AG09319 (cell line): Measurements from ENCODE around the gene EXOC6B.

ENCODE experiments used
- DNase-seq: peaks from one replicate; pipeline ENCODE4 v3.0.0-alpha.2; 2010; ENCODE audit warnings: low read depth; ENCODE audit errors: extremely low read depth
- TF ChIP-seq, protein P1 (sequence below): IDR thresholded peaks from 2 replicates; pipeline ENCODE4 v1.5.1; 2011; ENCODE audit warnings: low read depth, mild to moderate bottlenecking, inconsistent platforms, low read length, moderate library complexity

Gene EXOC6B

DNA sequence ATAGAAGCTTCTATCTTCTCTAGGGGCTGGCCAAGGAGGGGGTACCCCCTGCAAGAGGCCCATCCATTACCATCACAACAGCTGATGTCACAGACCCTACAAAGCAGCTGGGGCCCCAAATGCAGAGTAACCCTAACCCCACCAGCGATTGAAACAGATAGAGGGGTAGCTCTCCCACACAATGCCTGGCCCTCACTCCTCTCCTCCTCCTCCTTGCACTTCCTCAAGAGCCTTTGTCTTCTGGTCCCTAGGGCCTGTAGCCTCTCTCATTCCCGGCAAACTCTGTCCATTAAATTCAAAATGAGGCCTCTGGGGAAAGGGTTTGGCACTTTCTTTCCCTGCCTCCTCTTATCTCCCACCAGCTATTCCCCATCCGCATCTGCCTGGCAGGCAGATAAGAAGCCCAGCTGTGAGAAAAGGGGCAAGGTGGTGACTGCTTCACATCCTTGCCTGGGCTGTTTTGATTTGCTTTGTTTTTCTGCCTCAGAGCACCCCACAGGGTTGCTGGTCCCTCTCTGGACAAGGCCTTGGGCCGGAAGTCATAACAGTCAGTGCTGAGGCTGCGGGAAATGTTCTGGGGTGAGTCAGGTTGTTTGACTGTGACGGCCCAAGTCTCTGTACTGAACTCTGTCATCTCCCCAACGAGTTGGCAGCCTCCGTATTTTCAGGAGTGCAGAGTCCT lies 652.1 kb downstream of the EXOC6B start:
- DNase-seq, result no peak
- TF ChIP-seq, protein P1, sequence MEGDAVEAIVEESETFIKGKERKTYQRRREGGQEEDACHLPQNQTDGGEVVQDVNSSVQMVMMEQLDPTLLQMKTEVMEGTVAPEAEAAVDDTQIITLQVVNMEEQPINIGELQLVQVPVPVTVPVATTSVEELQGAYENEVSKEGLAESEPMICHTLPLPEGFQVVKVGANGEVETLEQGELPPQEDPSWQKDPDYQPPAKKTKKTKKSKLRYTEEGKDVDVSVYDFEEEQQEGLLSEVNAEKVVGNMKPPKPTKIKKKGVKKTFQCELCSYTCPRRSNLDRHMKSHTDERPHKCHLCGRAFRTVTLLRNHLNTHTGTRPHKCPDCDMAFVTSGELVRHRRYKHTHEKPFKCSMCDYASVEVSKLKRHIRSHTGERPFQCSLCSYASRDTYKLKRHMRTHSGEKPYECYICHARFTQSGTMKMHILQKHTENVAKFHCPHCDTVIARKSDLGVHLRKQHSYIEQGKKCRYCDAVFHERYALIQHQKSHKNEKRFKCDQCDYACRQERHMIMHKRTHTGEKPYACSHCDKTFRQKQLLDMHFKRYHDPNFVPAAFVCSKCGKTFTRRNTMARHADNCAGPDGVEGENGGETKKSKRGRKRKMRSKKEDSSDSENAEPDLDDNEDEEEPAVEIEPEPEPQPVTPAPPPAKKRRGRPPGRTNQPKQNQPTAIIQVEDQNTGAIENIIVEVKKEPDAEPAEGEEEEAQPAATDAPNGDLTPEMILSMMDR, result no peak

DNA sequence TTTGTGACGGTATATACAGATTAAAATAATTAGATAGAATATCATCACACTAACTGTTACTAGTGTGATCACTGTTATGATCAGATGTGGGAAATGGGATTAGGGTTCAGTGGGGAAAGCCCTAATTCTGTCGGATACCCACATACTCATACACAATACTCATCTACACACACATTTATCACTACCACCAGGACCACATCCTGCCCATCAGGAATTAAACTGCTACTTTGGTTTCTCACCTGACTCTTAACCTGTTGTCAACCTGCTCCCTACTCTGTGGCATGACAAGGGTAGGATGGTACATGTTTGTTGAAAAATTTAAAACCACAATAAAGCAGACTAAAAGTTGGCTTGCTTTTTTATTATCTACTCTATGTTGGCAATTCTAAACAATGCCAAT lies 653.4 kb downstream of the EXOC6B start:
- DNase-seq, result no peak
- TF ChIP-seq, protein P1, result no peak

DNA sequence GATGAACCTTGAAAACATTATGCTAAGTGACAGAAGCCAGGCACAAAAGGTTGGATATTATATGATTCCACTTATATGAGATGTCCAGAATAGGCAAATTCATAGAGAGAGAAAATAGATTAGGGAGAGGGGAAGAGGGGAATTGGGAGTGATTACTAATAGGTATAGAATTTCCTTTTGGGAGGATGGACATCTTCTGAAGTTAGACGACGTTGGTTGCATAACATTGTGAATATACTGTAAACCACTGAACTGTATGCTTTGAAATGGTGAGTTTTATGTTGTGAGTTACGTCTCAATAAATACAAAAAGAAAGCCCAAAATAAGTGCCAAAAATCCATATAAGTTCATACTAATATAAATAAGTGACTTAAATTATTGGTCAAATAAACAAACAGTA lies 659.6 kb downstream of the EXOC6B start:
- DNase-seq, result no peak
- TF ChIP-seq, protein P1, result no peak

DNA sequence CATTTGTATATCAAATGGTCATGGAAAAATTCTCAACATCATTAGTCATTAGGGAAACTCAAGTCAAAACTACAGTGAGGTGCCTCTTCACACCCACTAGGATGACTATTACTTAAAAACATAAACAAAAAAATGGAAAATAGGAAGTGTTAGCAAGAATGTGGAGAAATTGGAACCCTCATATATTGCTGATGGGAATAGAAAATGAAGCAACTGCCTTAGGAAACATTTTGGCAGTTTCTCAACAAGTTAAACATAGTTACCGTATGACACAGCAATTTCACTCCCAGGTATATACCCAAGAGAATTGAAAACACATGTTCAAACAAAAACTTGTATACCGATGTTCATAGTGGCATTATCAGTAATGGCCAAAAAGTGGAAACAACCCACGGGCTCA lies 660.0 kb downstream of the EXOC6B start:
- TF ChIP-seq, protein P1, result no peak
- no peak for DNase-seq

DNA sequence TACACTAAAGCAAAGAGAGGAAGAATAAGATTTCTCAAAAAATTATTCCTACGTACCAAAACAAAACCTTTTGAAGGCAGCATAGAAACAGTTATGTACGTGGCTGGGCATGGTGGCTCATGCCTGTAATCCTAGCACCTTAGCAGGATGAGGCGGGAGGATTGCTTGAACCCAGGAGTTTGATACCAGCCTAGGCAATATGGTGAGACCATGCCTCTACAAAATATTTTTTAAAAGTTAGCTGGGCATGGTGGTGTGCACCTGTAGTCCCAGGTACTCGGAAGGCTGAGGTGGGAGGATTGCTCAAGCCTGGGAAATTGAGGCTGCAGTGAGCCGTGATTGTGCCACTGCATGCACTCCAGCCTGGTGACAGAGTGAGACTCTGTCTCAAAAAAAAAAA lies 663.3 kb downstream of the EXOC6B start:
- DNase-seq, result no peak
- TF ChIP-seq, protein P1, result no peak

DNA sequence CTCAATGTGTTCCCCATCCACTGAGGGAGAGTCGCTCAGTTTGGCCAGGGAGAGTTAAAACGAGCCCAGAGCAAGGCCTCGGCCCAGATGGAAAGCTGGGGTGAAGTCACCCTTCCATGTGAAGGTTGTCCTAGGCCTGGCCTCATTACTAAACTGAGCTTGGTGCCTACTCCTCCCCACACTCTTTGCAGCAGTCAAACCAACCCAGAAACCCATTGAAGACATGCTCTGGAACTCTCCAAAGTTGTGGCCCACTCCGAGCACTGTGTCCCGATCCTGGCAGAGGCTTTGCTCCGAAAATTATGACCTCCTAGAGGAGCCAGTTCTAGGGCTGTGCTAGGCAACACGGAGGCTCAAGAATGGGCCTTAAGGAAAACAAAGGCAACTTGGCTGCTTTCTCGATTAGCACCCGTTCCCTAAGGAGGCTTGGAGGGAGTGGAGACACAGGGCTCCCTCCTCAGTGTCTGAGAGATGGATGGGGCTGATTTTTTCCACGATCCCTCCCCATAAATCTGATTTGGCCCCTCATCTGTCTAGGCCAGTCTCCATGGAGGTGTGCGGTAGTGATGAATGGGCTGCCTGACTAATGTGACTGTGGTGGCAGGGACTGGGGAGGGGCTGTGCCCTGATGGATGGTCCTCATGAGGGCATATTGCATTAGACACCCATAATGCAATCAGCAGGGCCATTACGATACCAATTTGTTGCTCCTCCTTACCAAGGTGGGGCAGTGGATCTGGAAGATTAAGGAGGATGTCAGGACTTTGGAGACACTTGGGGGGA lies 666.4 kb downstream of the EXOC6B start:
- TF ChIP-seq, protein P1, result no peak
- DNase-seq, result no peak

DNA sequence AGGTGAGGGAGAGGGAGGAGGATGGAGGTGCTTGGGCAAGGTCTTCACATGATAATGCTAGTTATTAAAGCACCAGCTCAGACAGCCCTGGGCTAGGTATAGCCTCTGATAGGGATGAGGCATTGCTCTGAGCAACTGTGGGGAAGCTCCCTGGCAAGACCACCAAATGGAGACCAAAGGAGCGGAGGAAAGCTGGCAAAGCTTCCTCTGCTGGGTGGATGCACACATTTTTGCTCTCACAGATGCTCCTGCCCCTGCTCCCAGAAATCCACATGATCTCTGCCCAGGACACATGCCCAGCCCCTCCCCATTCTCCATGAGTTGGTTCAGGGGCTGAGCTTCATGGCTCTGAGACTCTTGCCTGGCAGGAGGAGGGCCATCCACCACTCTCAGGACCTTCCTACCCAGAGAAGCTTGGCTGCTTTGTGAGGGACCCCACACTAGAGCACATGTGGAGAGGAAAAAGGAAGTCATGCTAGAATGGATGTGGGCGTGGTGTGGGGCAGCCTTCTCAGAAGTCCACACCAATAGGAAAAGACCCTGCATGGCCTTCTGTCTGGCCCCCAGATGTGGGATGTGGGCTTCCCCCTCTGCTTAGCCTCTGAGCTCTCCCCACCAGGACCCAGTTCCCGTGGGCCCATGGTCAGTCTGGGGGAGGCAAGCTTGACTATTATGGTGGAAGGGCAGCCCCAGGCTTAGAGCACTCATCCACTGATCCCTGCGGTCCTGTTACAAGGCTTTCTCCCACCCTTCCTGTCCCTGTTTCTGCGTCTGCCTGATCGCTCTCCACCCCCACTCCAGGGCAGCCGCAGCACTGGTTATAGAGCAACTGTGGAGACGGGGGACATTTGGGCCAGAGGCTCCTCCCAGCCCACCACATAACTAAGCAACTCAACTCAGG lies 667.7 kb downstream of the EXOC6B start:
- no peak for DNase-seq
- TF ChIP-seq, protein P1, result no peak
